Inflammatory macrophage (primary cell): ENCODE measurements around the gene GABRA5.

Experiments
- DNase-seq, 2 donors: peaks; one replicate each; pipeline ENCODE4 v3.0.0-alpha.2; 2020 to 2022

GABRA5 gene

DNA sequence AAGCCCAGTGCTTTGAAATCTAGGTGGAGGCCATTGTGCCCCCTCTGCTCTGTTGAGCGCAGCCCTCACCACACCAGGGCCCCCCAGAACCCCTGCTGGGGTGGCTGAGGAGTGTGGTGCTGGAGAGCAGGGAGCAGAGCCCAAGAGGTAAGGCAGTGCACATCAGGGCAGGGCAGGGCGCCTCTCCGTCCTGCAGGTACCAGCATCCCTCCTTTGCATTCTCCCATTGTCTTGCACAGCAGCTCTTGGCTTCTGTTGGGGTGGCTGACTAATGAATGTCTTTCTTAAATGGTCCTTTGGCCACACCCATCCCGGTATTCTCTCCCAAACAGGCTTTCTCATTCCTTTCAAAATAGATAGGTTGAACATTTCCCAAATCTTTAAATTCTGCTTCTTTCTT, 62.7 kb downstream of the GABRA5 start:
- DNase-seq = no peak

DNA sequence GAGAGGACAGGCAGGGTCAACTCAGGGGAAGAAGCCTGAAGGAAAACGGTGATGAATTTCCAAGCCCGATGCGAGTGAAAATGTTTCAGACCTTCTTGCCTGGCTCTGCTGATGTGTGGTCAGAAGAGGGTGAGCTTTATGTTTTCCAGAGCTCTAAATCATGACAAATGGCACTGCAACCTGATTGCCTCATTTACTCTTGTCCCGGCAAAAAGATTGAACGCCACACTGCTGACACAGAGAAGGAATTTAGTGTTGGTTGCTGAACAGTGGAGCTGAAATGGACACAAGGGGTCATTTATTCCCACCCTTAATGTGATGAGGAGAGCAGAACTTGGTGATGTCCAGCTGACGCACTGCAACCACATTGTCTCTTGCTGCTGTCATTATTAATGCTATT, 68.0 kb downstream of the GABRA5 start:
- no peak for DNase-seq

DNA sequence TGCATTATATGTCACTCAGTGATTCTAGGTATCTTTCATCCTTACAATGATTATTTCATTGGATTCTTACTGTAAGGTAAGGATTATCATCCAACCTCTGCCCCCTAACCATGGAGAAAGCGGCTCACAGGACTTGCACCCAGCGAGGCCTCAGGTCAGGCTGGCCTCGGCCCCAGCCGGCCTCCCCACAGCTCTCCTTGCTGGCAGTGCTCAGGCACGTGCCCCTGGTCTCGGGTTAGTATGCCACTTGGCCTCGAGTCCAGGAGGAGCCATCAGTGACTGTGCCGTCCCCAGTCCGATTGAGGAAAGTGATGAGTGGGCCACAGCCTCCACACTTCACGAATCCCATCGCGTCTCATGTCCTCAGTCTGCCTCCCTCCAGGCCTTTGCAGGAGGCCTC, 68.5 kb downstream of the GABRA5 start:
- no peak for DNase-seq

DNA sequence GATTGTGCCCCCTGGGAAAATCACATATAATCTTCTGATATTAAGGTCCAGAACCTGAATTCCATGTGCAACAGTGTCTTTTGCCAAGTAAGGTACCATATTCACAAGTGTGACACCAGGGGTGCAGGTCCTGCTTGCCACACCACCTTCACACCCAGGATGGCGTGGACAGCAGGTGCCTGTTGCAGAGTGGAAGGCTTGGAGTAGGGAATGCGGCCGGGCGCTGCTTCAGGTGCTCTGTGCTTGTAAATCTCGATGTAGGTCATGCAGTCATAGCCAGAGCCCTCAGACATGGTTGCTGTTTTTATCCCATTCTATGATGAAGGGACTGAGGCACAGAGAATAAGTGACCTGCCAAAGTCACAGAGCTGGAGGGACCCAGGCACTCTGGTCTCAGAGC, 69.6 kb downstream of the GABRA5 start:
- DNase-seq = no peak

DNA sequence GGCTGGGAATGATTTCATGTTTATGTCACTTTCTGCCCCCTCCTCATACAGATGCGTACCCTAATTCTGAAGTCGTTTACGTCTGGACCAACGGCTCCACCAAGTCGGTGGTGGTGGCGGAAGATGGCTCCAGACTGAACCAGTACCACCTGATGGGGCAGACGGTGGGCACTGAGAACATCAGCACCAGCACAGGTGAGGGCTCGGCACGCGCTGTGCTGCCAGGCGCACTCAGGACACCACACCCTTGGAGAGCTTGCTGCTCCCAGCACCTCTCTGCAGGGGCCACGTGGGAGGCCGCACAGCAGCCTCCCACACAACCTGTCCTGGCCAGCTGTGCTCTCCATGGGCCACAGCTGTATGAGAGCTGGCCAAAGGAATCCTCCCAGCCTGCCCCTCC, 70.3 kb downstream of the GABRA5 start:
- no peak for DNase-seq

DNA sequence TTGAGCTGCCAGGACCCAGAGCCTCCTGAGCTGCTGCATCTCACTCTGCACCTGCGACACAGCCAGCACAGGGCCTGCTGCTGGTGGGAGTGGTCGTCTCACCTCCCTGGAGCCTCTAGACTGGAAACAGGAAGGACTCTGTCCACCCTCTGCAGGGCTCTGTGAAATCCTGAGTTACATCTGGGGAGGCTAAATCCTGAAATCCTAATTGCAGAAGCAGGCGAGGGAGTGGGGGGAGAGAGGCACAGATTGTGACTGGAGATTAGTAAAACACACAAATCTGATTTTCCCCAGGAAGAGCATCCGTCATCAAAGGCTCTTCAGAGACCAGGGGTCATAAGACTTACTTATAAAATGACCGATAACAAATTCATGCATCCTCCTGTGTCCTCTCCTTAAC, 72.5 kb downstream of the GABRA5 start:
- no peak for DNase-seq

DNA sequence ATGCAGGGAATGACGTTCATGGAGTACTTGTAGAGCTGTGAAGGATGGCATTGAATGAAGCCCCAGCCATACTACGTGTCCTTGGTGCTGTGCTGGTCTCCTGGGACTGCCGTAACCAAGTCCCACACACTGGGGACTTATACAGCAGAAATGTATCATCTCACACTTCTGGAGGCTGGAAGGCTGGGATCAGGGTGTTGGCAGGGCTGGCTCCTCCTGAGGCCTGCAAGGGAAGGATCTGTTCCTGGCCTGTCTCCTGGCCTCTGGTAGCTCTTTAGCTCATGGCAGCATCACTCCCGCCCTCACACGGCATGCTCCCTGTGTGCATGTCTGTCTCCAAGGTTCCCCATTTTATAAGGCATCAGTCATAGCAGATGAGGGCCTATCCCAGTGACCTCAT, 74.6 kb downstream of the GABRA5 start:
- DNase-seq = no peak

DNA sequence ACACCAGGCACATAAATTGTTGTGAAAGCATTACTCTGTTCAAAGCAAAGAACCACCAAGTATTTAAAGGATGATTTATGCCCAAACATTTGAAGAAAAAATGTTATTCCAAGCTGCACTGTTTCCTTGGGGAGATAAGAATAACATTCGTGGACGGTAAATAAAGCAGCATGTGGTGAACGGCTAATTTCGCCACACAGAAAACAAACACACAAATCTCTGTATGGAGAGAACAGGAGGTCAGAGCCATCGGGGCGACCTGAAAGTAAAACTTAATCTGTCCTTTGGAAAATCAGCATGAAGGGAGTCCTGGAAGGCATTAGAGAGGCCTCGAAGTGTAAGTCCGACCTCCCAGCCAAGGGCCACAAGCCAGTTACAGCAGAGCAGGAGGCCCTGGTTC, 77.0 kb downstream of the GABRA5 start:
- DNase-seq = no peak

DNA sequence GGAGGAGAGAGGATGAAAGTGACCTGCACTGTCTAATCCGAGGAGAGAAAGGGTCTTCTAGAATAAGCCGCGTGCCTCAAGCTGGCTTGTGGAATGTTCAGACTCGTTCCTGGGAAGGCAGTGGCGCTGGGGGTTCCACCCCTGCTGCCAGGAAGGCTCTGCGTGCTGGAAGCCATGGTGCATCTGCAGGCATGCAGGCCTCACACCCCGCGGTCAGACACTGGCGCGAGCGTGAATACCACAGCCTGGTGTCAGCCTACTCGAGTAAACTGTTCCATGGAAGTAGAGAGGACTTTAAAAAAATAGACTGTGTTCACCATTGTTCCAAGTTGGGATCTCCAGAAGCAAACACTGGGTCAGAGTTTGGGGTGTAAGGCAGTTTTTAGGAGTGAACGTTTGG, 78.2 kb downstream of the GABRA5 start:
- no peak for DNase-seq

DNA sequence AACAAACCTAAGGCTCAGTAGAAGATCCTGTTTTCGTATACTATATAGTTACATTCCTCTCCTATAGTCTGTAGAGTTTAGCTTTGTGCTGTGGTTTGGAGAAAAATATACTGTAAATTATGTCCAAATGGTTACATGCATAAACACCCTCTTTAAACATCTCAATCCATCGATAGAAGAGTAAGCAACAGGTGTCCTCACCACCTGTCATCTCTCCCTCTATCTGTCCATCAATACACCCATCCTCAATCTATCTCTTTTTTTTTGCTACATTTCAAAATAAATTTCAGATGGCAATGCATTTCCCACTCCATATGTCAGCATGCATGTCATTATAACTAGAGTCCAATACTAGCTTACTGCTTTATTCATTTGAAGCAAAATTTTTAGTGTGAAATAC, 83.1 kb downstream of the GABRA5 start:
- no peak for DNase-seq

DNA sequence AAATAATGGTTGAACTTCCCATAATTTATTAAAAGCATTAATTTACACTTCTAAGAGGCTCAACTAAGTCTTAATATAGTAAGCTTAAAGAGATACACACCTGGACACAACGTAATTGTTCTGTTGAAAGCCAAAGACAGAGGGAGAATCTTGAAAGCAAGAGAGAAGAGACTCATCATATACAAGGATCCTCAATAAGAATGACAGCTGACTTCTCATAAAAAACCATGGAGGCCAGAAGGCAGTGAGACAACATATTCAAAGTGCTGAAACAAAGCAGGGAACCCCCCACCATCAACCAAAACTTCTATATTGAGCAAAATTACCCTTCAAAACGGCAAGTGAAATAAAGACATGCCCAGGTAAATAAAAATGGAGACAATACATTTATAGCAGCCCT, 87.5 kb downstream of the GABRA5 start:
- DNase-seq = no peak

DNA sequence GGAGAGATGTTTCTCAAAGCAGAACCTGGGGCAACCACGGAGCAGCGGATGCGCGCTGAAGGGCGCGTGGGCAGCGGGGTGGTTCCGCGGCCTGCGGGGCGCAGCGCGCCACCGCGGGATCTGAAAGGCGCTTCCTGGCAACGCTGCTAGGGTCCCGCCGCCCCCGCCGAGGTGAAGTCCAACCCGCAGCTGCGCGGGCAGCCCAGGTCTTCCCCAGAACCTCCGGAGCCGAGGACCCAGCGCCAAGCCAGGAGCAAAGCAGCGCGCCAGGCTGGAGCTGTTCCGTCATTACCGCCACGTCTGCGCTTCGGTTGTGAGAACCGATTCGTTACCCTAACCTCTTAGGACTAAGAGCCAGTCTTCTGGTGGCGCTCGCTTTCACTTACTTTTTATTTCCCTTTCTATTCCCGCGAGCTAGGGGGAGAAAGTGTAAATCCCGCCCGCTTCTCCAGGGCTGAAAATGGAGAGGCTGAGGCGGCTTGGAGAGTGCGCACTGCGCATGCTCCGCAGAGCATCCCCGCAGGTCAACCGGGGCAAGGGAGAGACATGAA, 100.9 kb downstream of the GABRA5 start:
- no peak for DNase-seq

DNA sequence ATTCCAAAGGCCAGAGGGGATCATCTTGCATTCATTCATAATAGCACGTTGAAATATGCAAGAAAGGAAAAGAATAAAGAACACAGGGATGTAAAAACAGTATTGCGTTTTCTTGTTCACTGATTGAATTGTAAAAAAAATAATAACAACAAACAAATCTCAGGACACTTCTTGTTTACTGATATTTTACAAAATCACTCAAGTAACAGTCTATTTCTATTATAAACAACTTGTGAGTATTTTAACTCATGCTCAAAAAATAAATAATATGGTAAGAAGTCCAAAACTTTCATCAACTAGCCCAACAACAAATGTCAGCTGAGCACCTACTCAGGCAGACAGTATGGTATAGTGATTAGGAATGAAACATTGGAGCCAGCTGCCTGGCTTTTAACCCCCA, 101.9 kb downstream of the GABRA5 start:
- DNase-seq = no peak

DNA sequence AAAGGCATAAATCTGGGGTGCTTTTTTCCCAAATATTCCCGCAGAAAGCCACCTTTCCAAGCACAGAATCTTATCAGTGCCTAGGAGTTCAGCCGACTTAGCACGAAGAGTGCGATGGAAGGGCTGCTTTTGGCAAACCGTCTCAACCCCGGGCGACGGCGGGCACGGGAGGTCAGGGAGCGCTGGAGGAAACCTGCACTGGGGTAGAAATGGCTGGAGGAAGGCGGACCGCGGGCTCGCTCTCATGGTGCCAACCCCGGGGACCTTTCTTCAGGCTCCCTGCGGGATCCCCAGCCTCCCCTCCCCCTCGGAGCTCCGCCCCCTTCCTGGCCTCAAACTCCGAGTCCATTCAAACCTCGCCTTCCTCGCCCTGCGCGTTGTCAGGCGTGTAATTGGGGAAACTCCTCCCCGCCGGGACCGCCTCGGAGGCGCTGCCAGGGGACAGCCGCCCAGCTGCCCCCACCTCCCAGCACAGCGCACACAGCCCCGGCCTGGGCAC, 103.9 kb downstream of the GABRA5 start, which contains the start of gene GABRG3:
GABRG3 (plus strand) TSS at position 470 of the 499 bp plus-strand sequence.
- DNase-seq = no peak

DNA sequence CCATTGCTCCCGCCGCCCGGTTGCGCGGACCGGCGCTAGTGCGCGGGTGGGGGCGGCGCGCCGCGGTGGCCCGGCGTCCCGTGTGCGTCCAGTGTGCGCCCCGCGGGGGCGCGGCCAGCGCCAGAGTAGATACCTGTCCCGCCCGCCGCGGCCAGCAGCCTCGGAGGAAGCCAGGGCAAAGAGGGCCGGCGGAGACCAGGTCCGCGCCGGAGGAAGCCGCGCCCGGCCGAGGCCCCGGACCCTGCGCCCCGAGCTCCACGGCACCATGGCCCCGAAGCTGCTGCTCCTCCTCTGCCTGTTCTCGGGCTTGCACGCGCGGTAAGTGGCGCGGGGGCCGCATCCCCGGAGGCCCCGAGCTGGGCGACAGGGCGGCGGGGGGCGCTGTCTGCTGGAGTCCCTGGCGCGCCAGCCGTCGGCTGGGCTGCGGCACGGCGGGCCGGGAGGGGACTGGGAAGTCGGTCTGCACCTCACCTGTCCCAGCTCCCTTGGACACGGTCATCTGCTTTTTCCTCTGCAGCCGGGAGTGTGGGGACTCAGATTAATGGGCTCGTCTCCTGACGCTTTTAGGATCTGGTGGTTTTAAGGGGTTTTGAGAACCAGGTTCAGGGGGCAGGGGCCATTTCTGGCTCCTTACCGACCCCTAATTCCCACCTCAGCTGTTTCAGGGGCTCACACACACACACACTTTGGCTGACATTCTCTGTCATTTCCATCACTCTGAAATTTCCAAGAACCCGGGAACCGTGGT, 104.6 kb downstream of the GABRA5 start:
- no peak for DNase-seq

DNA sequence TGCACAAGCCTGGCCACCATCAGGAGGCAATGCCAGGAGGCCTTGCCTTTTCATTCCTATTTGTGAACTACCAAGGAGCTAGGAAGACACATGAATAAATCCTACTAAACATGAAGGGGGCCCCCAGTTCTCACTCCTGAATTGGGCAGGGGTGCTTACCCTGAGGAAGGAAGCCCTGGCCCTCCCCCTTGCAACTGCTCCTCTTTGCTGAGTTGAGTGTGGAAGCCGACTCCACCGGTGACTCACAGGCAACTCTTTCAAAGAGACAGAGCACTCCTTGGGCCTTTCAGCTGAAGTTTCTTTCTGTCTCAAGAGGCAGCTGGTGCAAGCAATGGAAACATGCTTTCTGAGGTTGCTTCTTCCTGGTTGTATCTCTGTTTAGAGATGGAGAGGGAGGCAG, 105.8 kb downstream of the GABRA5 start:
- DNase-seq = no peak

DNA sequence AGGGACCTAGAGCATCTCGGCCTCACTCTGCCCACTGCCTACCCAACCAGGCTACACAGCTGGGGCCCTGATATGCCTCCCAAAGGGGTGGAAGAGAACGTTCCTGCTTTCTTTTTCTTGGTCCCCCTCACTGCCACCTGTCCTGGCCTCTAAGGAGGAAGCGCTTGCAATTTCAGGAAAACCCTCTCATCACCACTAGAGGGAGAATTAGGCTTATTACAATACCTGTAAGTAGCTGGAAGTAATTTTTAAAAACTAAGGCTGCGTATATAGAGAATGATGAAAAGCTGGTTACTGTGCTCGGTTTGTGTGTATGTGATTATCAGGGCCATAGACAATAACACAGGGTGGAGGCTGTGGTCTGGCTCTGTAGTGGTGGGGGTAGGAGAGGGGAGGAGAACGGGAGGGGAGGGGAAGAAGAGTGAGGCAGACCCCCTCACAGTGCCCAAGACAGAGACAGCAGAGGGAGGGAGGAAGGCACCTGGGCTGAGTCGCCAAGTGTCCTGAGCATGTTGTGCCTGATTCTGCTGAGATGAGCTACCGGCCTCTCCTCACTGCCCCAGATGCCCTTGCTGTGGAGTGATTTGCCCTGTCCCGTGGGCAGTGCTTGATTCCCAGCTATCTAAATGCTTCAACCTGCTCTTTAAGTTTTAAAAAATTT, 107.4 kb downstream of the GABRA5 start:
- DNase-seq = no peak

DNA sequence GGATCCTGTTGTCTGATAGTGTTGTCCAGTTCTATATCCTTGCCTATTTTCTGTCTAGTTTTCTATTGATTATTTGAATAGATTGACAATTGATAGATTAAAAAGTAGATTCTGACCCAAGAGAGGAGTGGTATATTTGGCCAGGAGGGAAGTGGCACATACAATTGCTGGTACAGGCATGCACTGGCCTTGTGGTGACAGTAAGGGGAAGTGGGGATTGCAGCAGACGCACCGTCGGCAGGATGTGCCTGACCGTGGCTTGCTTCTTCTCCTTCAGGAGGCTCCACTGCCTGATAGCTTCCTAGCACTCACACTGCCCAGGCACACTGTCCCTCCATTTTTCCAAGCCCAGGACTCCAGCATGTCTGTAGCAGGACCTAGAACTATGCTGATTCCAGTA, 114.6 kb downstream of the GABRA5 start:
- DNase-seq = no peak

DNA sequence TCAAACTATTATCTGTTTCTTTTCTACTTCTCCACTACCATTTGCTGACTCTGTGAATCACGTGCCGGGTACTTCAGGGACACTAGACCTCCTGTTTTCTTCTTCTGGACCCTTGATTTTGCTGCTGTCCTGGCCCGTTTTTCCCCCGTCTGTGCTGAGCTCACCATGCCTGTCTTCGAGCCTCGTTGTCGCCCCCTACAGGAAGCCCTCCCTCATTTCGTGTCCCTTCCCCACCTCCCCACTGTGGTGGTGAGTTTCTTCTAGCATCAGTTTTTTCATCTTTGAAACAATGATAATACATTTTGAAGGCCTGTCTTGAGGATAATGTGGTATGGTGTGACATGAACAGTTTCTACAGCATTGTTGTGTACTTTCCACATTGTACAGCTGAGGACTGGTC, 117.0 kb downstream of the GABRA5 start:
- no peak for DNase-seq

DNA sequence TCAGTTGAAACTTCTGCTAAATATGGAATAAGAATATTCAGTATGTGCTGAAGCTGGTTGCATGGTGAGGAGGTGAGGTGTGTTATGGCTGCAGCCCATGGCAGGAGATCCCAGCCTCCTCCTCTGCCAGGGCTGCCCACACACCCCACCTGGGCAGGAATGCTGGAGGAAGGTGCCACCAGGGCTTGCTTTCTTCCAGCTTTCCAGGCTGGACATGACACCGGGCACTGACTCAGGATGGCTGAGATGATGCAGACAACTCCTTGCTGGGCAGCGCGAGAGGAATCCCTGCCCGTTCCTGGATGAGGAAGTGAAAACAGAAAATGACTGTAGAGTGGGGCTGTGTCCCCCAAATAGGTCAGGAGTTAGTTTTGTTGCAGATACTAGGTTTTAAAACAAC, 118.2 kb downstream of the GABRA5 start:
- DNase-seq = no peak

DNA sequence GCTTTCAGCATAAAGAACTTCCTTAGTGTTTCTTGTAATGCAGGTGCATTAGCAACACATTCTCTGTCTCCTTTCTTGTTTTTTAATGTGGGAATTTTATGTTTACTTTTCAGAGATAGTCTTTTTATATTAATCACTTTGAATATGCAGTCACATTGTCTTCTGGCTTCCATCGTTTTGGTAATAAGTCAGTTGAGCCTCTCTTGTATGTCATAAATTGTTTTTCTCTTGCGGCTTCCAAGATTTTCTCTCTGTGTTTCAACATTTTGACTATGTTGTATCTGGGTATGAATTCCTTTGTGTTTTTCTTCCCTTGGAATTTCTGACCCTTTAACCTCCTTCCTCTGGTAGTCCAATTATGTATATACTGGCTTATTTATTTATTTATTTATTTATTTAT, 129.4 kb downstream of the GABRA5 start:
- DNase-seq = no peak
